GM23248 (cell line): ENCODE data around the gene WAS. TPM values are rescaled to one million over a fixed set of nuclear protein-coding genes. Genes with fewer than 3 reads are reported as not detected.

Experiments
- DNase-seq: peaks from one replicate; pipeline ENCODE4 v3.0.0-alpha.2; 2015
- H2AFZ ChIP-seq: fragments of 200-600 bp; sonication (generic); 2 replicates; pipeline ENCODE4 v1.6.1; 2016; ENCODE audit warnings: antibody characterized with exemption
- H3F3A ChIP-seq: fragments of 200-600 bp; sonication (generic); 2 replicates; pipeline ENCODE4 v1.6.1; 2016; ENCODE audit warnings: mild to moderate bottlenecking, antibody characterized with exemption, mixed run types; ENCODE audit not compliant: insufficient read depth
- H3K27ac ChIP-seq: fragments of 200-600 bp; sonication (generic); 2 replicates; pipeline ENCODE4 v1.5.1; 2016; ENCODE audit warnings: mild to moderate bottlenecking
- H3K27me3 ChIP-seq: fragments of 200-600 bp; sonication (generic); replicated peaks from 2 replicates; pipeline ENCODE4 v1.6.1; 2016; ENCODE audit warnings: mild to moderate bottlenecking; ENCODE audit not compliant: insufficient read depth
- H3K36me3 ChIP-seq: fragments of 200-600 bp; sonication (generic); 2 replicates; pipeline ENCODE4 v1.6.1; 2016; ENCODE audit warnings: low read depth, mild to moderate bottlenecking
- H3K4me1 ChIP-seq: fragments of 200-600 bp; sonication (generic); 2 replicates; pipeline ENCODE4 v1.6.1; 2016; ENCODE audit warnings: mild to moderate bottlenecking; ENCODE audit not compliant: insufficient read depth
- H3K4me2 ChIP-seq: fragments of 200-600 bp; sonication (generic); one replicate; pipeline ENCODE4 v1.6.1; 2016; ENCODE audit warnings: mild to moderate bottlenecking; ENCODE audit not compliant: unreplicated experiment
- H3K4me3 ChIP-seq: fragments of 200-600 bp; sonication (generic); 2 replicates; pipeline ENCODE4 v1.5.1; 2016; ENCODE audit warnings: mild to moderate bottlenecking
- H3K79me2 ChIP-seq: fragments of 200-600 bp; sonication (generic); 2 replicates; pipeline ENCODE4 v1.6.1; 2016; ENCODE audit warnings: mild to moderate bottlenecking; ENCODE audit not compliant: insufficient read depth
- H3K9ac ChIP-seq: fragments of 200-600 bp; sonication (generic); 2 replicates; pipeline ENCODE4 v1.6.1; 2016; ENCODE audit warnings: mild to moderate bottlenecking
- H3K9me2 ChIP-seq: fragments of 200-600 bp; sonication (generic); 2 replicates; pipeline ENCODE4 v1.6.1; 2016; ENCODE audit warnings: mixed run types, mild to moderate bottlenecking, moderate library complexity; ENCODE audit not compliant: insufficient read depth
- H3K9me3 ChIP-seq: fragments of 200-600 bp; sonication (generic); one replicate; pipeline ENCODE4 v1.6.1; 2017; ENCODE audit warnings: low read depth
- H4K20me1 ChIP-seq: fragments of 200-600 bp; sonication (generic); 2 replicates; pipeline ENCODE4 v1.6.0; 2016; ENCODE audit not compliant: insufficient read depth
- EZH2 ChIP-seq: fragments of 200-600 bp; sonication (generic); IDR thresholded peaks from 2 replicates; pipeline ENCODE4 v1.6.1; 2018; ENCODE audit warnings: antibody characterized with exemption, mild to moderate bottlenecking; ENCODE audit not compliant: insufficient read depth, poor library complexity, severe bottlenecking
- EZH2phosphoT487 ChIP-seq: fragments of 200-600 bp; sonication (generic); IDR thresholded peaks from 2 replicates; pipeline ENCODE4 v1.6.1; 2018; ENCODE audit warnings: antibody characterized with exemption, moderate library complexity, mild to moderate bottlenecking, low read depth; ENCODE audit not compliant: insufficient read depth
- WGBS, 2 experiments: methylation state at CpG; one replicate each; pipeline ENCODE4 v1.1.6; 2015 to 2017; ENCODE audit warnings: low lambda C conversion rate in 2 of 2, low coverage in 1 of 2; ENCODE audit errors: missing lambda C conversion rate in 2 of 2; 5-methylcytosine and 5-hydroxymethylcytosine counted together
- in situ Hi-C: fragments of 300-500 bp; cut with MboI; formaldehyde crosslinking; loops from 2 replicates; pipeline ENCODE4 v1.15.0; 2020
- polyA plus RNA-seq: library from polyadenylated mRNA; unstranded; fragments of >200 nt; fragmentation: Nextera tagmentation; extraction: Ambion mirVana; gene quantifications from 2 replicates; pipeline ENCODE4 v1.2.1, GENCODE V29; 2016
- total RNA-seq: library from RNA; depleted of rRNA; stranded (reverse); fragments of >200 nt; shearing (Covaris generic); gene quantifications from 2 replicates; pipeline ENCODE4 v1.2.3, GENCODE V29; 2014

WAS gene
- total and polyA plus RNA-seq, 2 experiments from 2014 or later: not detected

GRCh38 chrX:48720577-48721250 lies 37.1 kb downstream of the WAS start:
- Histone ChIP-seq H3K36me3 (no peaks in the 10 kb centered on the region), H3K27ac (no peak overlapping the region), H3K27me3 (no peaks in the 10 kb centered on the region), H3K4me1 (no peaks in the 10 kb centered on the region), H3K9ac (no peak overlapping the region), H3K79me2 (no peaks in the 10 kb centered on the region), H3K4me2 (no peak overlapping the region), H2AFZ (no peak overlapping the region), H3K9me3 (no peaks in the 10 kb centered on the region), H3K4me3 (no peak overlapping the region), H4K20me1 (no peaks in the 10 kb centered on the region), H3K9me2 (no peaks in the 10 kb centered on the region), H3F3A (no peaks in the 10 kb centered on the region)
- TF ChIP-seq EZH2phosphoT487 (no peak), EZH2 (no peak)
- DNase-seq: no peak
- 34 to 65% methylated on average over 3 of the region's 4 CpGs for WGBS, 2 experiments
- in situ Hi-C loops: no loop called here

GRCh38 chrX:48721916-48722315 lies 38.3 kb downstream of the WAS start:
- Histone ChIP-seq H2AFZ (no peak overlapping the region), H3K9me2 (no peaks in the 10 kb centered on the region), H3K79me2 (no peaks in the 10 kb centered on the region), H3F3A (no peaks in the 10 kb centered on the region), H3K9ac (no peak overlapping the region), H4K20me1 (no peaks in the 10 kb centered on the region), H3K4me2 (no peak overlapping the region), H3K27me3 (no peaks in the 10 kb centered on the region), H3K9me3 (no peaks in the 10 kb centered on the region), H3K27ac (no peak overlapping the region), H3K4me1 (no peaks in the 10 kb centered on the region), H3K4me3 (no peak overlapping the region), H3K36me3 (no peaks in the 10 kb centered on the region)
- in situ Hi-C loops: no loop called here
- no peak for TF ChIP-seq EZH2
- TF ChIP-seq EZH2phosphoT487: no peak
- no peak for DNase-seq

GRCh38 chrX:48726596-48726995 lies 43.0 kb downstream of the WAS start:
- no peaks in the 10 kb centered on the region for H3K9me3 ChIP-seq
- TF ChIP-seq EZH2phosphoT487 (no peak), EZH2 (no peak)
- H3K4me2 ChIP-seq: no peak overlapping the region
- H3F3A ChIP-seq: no peaks in the 10 kb centered on the region
- in situ Hi-C loops: no loop called here
- no peaks in the 10 kb centered on the region for H3K9me2 ChIP-seq
- DNase-seq: no peak
- WGBS, 2 experiments: 97 to 100% methylated on average over 2 of the region's 2 CpGs
- no peak overlapping the region for H2AFZ ChIP-seq
- no peaks in the 10 kb centered on the region for H3K27me3 ChIP-seq
- no peak overlapping the region for H3K4me3 ChIP-seq
- H3K36me3 ChIP-seq: no peaks in the 10 kb centered on the region
- H4K20me1 ChIP-seq: no peaks in the 10 kb centered on the region
- no peaks in the 10 kb centered on the region for H3K79me2 ChIP-seq
- H3K9ac ChIP-seq: no peak overlapping the region
- no peaks in the 10 kb centered on the region for H3K4me1 ChIP-seq
- no peak overlapping the region for H3K27ac ChIP-seq

GRCh38 chrX:48728653-48729052 lies 45.1 kb downstream of the WAS start:
- in situ Hi-C loops: no loop called here

GRCh38 chrX:48736303-48736702 lies 52.7 kb downstream of the WAS start:
- peak overlapping the region; percentile 97 for H2AFZ ChIP-seq
- in situ Hi-C loops: no loop called here

More at GRCh38 chrX:48728653-48729052, 45.1 kb downstream of the WAS start:
- no peak for DNase-seq
- Histone ChIP-seq H4K20me1 (no peaks in the 10 kb centered on the region), H3K27ac (no peak overlapping the region), H3K4me1 (no peaks in the 10 kb centered on the region), H3K36me3 (no peaks in the 10 kb centered on the region), H3K9ac (no peak overlapping the region), H3K4me2 (no peak overlapping the region), H3K79me2 (no peaks in the 10 kb centered on the region), H3K9me3 (no peaks in the 10 kb centered on the region), H2AFZ (no peak overlapping the region), H3F3A (no peaks in the 10 kb centered on the region), H3K9me2 (no peaks in the 10 kb centered on the region), H3K27me3 (no peaks in the 10 kb centered on the region), H3K4me3 (no peak overlapping the region)
- TF ChIP-seq EZH2phosphoT487: no peak
- no peak for TF ChIP-seq EZH2

More at GRCh38 chrX:48736303-48736702, 52.7 kb downstream of the WAS start:
- peak overlapping the region; percentile 65 for H3K4me3 ChIP-seq
- H3K9ac ChIP-seq: 0 out of 2 replicates have a peak overlapping the region, but pooled peaks have one; percentile 60
- no peaks in the 10 kb centered on the region for H3K9me3 ChIP-seq
- H3K79me2 ChIP-seq: no peaks in the 10 kb centered on the region
- no peaks in the 10 kb centered on the region for H3K36me3 ChIP-seq
- no peaks in the 10 kb centered on the region for H4K20me1 ChIP-seq
- no peak for TF ChIP-seq EZH2phosphoT487
- TF ChIP-seq EZH2: no peak
- no peak for DNase-seq
- no peaks in the 10 kb centered on the region for H3K9me2 ChIP-seq
- H3F3A ChIP-seq: no peaks in the 10 kb centered on the region
- H3K4me1 ChIP-seq: peaks cover 4% of the 10 kb centered on the region; the same call in 1 of the 2 replicates
- 89 to 100% methylated on average over 1 of the region's 1 CpG for WGBS, 2 experiments
- no peak overlapping the region for H3K27ac ChIP-seq
- H3K27me3 ChIP-seq: no peaks in the 10 kb centered on the region
- peak overlapping the region; percentile 71 for H3K4me2 ChIP-seq
